HepG2 (cell line): ENCODE data around the gene SH3GL1.

Experiments
- CHD4 ChIP-seq: fragments of 200-600 bp; sonication (generic); IDR thresholded peaks from 2 replicates; pipeline ENCODE4 v1.7.0; 2017; ENCODE audit warnings: mild to moderate bottlenecking, low read length, borderline replicate concordance
- ZNF883 ChIP-seq: sonication (generic); formaldehyde crosslinking; IDR thresholded peaks from 2 replicates; pipeline ENCODE4 v1.5.1; 2020; ENCODE audit warnings: mild to moderate bottlenecking, missing genetic modification reagents; ENCODE audit errors: not compliant biosample characterization

DNA sequence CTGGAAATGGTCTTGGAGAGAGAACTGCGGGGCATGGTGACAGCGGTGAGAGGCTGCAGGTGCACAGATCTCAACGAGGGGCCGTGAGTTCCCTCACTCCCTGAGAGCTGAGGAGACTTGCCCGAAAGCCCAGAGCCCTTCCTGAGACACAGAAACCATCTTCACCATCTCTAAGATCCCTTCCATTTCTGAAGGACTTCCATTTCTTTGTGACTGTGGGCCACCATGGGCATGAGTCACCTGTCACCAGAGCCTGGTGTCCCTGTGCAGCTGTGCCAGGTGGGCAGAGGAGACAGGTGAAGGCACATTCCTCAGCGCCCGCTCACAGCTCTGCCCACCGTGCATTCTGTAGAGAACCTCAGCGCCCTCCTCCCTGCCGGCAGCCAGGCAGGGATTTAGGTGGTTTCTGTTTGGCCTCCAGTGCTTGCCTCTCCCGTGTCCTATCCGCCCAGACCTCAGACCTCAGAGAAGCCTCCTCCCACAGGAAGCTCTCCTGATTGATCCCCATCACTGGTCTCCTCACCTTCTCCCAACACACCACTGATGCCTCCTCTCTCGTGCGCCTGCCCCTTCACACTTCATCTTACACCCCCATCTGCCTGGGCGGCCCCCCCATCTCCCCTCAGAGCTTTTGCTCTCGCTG is 24.2 kb downstream of the SH3GL1 start:
- TF ChIP-seq CHD4, result no peak
- no peak for TF ChIP-seq ZNF883
